Measurements from ENCODE around the gene GSS.

GRCh38 chr20:34923414-34923813 is 32.2 kb downstream of the GSS start:
- TF ChIP-seq CTCF (IDR thresholded peaks at IDR 0.05) (no peak), POLR2A (IDR thresholded peaks at IDR 0.05) (no peak)
